ENCODE measurements around the gene PLXDC2.
A peak's percentile ranks its signal among the peaks of the same experiment; 100 is the strongest.
"Not testable (repeated sequence)": the region's sequence is repeated elsewhere in the genome, so short reads cannot be mapped to it uniquely, and the experiment has no call there.

The PLXDC2 gene

DNA sequence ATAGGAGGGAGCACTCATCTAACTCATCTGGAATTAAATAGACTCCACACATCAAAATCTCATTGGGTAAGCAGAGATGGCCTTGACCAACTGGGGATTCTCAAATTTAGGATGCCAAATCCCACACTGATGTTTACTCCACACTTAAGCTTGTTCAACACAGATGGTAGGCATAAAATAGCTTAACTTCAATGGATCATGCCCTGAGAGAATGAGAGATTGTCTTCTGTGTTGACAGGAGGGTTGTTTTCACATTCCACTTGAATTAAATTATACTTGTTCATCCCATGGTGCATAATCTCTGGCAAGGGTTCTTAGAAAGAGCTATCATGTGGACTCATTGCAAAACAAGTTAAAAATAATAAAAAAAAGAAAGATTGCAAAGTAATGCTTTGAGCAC, 391.4 kb downstream of the PLXDC2 start:
- DNase-seq (ENCODE audit: low spot score) = no peak

DNA sequence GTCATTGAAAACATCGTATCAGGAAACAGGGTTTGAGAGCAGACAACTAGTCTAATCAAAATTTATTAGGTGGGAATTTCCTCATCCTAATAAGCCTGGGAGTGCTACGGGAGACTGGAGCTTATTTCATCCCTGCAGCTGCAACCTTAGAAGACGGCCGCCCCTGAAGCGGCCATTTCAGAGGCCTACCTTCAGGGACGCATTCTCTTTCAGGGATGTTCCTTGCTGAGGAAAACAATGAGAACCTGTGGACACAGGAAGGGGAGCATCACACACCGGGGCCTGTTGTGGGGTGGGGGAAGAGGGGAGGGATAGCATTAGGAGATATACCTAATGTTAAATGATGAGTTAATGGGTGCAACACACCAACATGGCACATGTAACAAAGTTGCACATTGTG, 392.9 kb downstream of the PLXDC2 start:
- not testable (repeated sequence) for DNase-seq (ENCODE audit: low spot score)

DNA sequence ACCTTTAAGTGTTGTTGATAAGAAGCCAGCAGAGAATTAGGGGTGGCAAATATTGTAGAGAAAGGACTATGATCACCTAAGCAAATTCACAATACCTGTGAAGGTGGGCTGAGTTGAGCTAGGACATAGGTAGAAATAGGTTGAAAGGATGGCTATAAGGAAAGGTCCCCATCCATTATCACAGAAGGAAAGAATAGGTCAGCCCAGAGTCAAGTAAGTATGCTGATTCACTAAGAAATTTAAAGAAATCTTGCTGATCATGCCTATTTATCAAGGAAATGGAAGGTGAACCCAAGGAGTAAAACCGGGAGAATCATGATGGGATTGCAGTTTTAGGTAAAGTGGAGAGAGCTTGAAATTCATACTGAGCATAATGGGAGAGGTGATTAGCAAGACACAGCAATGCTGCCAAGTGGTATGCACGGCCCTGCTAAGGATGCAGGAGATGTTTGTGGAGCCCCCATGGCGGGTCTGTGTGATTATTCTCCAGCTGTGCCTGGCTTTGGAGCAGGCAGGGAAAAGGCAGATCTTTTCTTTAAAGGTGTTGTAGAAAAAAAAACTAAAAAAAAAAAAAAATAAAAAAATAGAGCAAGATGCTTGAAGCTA, 399.4 kb downstream of the PLXDC2 start:
- no peak for DNase-seq (ENCODE audit: low spot score)

DNA sequence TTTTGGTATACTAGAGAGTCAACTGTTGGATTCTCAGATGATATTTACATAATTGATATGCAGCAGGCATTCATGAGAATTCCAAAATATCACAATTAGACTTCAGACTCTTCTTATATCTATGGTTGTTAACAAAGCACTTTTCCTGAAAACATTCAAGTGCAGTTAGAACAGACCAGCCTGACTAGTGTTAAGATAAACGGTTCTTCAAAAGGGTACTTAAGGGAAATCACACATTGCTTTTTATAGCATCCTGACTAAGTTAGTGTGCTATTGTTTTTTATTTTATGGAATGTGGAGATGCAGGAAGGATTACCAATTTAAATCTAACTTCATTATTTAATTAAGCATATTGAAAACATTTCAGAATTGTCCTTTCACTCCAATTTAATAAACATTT, 405.1 kb downstream of the PLXDC2 start:
- DNase-seq (ENCODE audit: low spot score) = no peak

DNA sequence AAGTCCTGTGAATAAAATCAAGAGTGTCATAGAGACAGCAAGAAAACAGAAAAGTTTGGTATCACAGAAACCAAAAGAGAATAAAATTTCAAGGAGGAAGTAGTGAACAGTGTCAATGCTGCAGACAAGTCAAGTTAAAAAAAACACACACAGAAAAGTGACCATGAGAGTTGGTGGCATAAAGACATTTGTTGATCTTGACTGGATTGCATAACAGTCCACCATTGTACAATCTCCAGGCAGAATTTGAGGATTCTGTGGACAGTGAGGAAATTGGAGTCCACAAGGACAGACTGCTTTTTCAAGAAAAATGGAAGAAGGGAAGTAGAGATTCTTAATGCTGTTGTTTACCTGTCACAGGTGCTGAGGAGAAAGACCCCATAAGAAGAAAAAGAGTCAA, 412.5 kb downstream of the PLXDC2 start:
- no peak for DNase-seq (ENCODE audit: low spot score)

DNA sequence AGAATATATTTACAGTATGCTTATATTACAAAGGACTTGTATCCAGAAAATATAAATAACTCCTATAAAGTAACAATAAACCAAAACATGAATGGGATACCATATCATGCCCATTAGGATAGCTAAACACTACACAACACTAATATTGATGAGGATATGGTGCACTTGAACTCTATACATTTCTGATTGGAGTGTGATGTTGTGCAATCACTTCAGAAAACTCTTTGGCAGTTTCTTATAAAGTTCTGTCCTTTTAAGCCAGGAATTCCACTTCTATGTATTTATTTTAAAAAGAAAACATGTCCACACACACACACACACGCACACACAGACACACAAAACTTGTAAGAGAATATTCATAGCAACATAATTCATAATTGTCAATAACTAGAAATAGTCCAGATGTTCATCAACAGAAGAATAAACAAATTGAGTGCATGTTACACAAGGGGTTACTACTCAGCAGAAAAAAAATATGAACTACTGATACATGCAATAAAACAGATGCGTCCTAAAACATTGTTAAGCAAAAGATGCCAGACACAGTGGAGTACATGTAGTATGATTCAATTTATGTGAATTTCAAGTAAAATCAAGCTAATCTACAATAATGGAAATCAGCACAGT, 416.0 kb downstream of the PLXDC2 start:
- no peak for DNase-seq (ENCODE audit: low spot score)

DNA sequence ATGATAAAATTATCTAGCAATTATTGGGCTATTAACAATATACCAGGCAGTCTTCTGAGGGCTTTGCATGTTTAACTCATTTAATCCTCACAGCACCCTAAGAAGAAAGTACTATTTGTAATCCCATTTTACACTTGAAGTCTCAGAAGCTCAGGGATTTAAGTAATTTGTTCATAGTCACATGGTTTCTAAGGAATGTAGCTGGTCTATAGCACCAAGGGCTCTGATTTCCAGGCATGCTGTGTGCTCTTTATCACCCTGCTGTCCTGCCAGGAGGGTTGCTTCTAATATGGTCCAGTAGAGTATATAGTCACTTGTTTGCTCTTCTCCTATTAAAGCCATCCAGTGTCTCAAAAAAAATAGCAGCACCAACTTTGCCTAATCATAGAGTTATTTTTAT, 417.2 kb downstream of the PLXDC2 start:
- DNase-seq (ENCODE audit: low spot score) = no peak

DNA sequence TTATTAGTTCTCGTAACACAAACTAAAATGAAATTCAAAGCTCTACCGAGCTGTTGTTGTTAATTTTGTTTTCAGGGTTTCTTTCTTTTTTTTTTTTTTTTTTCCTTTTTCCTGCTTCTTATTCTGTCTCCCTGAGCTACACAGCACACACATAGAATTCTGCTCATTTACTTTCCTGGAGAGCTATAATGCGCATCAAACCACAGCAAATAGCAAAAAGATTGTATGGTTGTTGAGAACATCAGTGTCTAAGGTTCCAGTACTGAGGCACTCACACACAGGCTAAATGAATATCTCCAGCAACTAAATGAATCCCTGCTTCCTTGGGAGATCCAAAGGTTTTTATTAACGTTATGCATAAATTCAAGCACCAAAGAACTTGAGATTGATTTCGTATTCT, 418.3 kb downstream of the PLXDC2 start:
- DNase-seq (ENCODE audit: low spot score) = no peak

DNA sequence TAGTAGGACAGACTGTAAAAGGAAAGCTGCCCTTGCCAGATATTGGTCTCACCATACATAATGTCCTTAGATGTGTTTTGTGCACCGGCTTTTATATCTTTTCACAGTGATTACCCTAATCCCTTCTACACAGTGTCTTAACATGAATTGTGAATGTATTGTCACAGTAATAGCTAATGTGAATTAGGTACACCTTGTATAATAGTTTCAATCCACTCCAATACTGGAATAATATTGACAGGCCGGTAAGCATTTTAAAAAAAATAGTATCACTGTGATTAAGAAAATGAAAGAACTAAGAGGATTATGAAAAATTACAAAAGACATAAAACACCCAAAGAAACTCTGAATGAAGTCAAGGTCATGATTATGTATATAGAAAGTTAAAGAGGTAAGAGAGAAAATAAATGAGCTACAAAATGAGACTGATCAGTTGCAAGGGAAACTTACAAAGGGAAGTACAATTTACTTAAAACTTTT, 420.9 kb downstream of the PLXDC2 start:
- no peak for DNase-seq (ENCODE audit: low spot score)

DNA sequence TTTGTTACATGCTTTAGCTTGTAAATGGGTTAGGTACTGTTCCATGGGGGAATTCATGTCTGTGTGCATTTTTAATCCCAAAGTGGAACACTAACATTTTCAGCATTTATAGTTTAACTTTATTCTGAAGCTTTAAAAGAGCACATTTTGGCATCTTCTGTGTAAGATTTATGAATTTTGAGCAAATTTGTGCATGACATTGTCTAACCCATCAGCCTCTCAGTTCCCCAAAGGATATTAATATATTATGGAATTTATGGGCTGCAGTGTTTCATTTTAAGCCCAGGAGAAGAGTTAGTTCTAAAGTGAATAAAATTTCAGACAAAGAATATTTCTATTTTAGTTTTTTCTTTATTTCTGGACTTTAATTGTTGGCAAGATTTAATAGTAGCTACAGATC, 421.4 kb downstream of the PLXDC2 start:
- DNase-seq (ENCODE audit: low spot score) = no peak

DNA sequence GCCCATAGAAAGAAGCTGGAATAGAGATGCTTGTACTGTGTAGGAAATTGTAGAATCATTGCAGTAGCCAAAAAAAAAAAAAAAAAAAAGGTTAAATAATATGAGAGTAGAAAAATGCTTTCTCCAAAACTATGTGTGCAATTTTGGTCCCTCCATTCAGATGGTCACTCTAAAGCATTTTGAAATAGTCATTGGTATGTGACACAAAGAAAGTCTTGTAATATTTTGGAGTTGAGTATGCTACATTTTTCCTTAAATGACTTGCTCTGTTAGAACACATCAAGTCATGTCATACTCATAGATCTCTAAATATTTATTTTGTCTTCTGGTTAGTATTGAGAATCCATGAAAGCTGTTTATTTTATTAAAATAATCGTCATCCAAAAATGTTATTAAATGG, 424.4 kb downstream of the PLXDC2 start:
- DNase-seq (ENCODE audit: low spot score) = no peak

DNA sequence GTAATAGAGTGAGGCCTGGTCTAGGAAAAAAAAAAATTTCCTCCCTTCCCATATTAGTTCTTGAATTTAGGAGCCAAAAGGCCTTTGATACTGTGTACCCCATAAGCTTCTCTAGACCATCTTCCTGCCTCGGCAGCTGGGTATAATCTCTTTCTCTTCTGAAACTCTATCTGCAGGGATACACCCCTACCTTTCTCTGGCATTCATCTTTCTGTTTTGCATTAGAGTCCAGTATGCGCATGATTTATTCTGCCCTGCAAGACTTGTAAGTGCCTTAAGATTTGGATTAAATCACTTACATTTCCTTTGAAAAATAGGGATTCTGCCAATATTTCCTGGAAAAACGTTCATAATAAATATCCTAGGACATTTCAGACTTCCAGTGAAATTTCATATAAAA, 431.2 kb downstream of the PLXDC2 start:
- no peak for DNase-seq (ENCODE audit: low spot score)

DNA sequence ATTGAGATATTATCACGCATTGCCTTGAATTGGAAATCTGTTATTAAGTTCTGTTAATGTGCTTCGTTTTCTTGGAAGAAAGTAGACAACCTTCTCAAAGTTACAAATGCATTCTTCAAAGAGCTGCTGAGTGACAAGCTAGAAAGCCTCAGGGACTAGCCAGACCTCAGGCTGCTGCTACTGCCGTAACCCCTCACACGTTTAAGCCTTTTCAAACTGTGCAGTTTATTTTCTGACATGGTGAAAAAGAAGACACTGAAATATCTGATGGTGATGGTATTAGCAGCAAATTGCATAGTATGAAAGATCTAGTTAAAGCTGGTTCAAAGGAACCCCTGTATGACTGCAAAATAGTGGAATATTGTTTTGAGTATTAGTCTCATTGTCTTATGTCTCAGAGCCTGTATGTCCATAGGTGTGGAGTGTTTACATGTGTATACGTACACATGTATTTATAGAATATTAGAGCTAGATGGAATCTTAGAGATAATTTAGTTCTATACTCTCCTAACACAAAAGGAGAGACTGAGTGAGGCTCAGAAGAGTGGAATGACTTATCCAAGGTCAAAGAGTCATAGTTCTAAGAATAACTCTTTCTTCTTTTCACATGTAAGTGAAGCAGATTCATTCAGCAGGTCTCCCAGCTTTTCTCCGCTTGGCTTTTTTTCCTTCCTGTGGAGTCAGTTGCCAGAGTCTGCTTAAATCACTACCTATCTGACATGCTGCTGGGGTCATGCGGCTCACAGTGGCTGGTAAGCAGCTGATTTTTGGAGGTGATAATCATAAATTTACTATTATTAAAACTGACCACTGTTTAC, 431.9 kb downstream of the PLXDC2 start:
- no peak for DNase-seq (ENCODE audit: low spot score)

DNA sequence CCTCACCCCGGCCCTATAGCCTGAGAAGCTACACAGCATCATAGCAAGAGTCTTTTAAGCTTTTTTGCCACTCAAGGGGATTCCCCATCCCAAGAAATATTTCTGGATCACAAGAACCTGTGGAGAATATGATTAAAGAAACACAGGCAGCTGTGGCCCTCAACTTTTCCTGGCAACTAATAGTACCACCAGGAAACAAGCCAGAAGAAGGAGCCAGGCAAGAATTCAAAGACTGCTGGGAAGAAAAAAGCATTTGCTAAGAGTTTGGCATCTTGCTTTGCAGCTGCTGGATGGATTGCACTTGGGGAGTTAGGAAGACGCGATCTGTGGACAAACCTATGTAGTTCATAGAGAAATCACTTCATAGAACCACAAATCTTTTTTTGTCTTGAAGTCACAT, 437.8 kb downstream of the PLXDC2 start:
- DNase-seq (ENCODE audit: low spot score) = peak; percentile 15

DNA sequence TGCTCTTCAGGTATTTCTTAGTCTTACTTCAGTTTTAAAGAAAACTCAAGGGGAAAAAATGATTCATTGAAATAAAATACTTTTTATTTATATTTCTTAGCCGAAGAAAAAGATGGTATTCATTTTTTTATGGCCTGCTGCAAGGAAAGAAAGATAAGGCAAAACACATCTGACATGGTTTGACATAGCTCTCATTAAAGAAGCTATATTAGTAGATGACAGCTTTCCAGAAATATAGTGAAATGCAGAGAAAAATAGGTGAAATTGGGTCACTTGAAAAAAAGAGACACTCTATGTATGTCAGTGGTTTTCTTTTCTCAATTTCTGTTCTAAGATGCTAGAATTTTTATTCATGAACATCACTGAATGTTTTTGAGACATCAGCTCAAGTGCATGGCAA, 438.3 kb downstream of the PLXDC2 start:
- DNase-seq (ENCODE audit: low spot score) = peak; percentile 21

DNA sequence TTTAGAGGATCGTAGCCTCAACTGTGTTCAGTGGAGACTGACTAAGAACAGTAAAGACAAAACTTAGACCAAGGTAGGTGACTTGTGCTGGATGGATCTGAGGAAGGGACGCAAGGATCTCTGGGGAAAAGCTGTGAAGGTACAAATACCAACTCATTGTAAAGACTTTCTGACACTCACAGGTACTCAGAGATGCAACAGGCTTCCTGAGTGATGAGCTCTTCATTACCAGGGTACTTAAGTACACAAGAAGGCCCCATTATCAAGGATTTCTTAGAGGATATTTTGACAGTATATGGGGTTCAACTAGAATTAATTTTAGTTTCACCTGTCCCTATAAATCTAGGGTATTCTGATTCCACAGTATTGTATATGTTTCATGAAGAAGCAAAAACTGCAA, 440.7 kb downstream of the PLXDC2 start:
- DNase-seq (ENCODE audit: low spot score) = no peak

DNA sequence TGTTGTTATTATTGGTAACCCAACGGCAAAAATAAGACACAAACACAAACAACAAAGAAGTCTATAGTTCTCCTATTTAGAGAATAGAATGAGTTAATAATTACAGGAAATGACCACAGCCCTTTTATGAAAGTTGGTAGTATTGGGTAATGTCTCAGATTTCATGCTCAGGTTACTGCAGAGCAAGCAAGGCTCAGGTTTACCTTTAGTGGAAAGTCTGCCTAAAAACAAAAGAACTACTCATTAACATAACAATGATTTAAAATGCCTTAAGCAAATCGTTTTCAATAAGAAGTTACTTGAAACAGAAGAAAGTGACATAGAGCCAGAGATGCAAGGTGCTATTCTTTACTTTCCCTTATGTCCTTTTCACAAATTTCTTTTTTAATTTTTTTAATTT, 441.2 kb downstream of the PLXDC2 start:
- DNase-seq (ENCODE audit: low spot score) = no peak

DNA sequence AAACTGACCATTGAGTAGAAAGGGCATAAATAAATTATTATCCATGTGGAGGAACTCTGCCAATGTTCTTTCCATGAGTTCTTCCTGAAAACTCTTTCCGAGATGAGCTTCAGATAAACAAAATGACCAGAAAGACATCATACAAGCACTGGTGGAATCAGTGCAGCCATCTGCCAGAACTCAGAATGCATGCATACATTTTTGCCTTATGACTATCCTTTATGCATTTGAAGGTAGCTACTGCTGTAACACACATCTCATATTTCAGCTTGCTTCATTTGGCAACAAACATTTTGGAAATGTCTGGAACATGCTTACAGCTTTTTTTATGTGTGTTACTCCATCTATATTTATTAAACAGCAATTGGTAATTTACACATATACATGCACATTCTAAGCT, 448.9 kb downstream of the PLXDC2 start:
- DNase-seq (ENCODE audit: low spot score) = no peak

DNA sequence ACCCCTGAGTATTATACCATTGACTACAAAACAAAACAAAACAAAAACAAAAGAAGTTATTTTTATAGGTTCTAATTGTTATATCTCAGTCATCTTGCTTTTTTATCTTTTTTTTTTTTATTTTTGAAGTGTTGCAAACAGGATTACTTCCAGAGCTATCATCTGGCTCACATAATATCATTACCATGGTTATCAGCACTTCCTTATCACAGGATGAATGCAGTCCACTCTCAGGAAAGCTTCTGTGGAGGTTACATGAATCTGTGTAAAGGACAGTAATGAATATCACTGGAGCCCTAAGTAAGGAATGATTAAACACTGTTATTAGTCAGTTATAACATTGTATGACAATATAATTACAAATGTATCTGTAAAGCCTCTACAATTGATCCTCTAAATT, 451.5 kb downstream of the PLXDC2 start:
- DNase-seq (ENCODE audit: low spot score) = no peak

DNA sequence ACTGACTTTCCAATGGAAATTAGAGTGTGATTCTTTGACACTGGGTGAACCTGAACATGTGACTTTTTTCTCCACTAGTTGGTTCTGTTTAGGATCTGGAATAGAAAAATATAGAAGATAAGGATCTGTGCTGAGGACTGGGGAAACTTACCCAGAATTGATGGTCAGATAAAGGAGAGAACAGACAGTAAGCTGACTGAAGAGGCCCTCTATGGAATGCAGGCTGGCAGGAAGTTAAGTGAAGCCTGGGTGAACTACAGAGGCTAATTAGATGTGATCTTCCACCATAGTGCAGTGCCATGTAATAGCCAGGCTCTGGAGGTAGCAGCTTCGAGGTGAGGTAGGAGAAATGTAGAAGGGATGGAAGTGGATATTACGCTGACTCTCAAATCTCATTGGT, 455.3 kb downstream of the PLXDC2 start:
- no peak for DNase-seq (ENCODE audit: low spot score)

DNA sequence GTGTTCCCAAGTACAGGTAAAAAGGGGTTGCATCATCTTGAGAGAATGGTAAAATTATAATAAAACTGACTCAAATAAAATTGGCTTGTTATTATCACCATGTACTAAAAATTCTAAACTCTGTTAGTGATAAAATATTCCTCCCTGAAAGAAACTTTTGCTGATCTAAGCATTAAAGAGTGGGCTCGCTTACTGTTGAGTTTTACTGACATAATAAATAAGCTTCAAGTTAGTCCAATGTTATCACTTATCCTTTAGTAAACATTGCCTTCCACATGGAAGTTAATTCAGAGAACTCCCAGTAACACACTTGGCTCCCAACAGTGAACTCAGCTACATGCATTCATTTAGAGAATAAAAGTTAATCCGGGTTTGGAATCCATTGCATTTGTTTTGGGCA, 456.4 kb downstream of the PLXDC2 start:
- no peak for DNase-seq (ENCODE audit: low spot score)

DNA sequence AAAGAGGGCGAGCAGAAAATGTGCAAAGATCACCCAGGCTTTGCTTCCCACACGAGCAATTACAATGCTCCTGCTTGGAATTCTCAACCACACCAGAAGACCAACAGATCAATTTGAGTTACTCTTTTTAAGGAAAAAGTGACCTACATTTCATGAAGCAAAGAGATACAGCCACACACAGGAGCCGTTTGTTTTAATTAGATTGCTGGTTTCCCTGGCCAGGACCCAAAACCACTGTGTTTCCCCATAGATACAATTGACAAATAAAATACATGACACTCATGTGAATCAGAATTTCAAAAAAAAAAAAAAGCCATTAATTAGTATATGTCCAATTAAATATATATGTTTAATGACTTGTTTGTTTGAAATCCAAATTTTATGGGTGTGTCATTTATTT, 458.3 kb downstream of the PLXDC2 start:
- no peak for DNase-seq (ENCODE audit: low spot score)

Measured in putamen (tissue), 1 donor.